CD4-positive, alpha-beta T cell treated with Interleukin-6 at 100 ng/mL for 8 hours (primary cell): ENCODE measurements around the gene DEDD2.

Experiments used
- DNase-seq: peaks from one replicate; pipeline ENCODE4 v3.0.0-alpha.2; 2020; ENCODE audit warnings: mixed read lengths, low spot score

The DEDD2 gene

GRCh38 chr19:42198676-42199439 is 18.6 kb downstream of the DEDD2 start:
- peak; percentile 86 for DNase-seq

GRCh38 chr19:42197375-42197817 is 20.1 kb downstream of the DEDD2 start:
- DNase-seq, result no peak

- DNase-seq, result no peak
Observed at GRCh38 chr19:42196011-42197001, 21.2 kb downstream of the DEDD2 start.

GRCh38 chr19:42193706-42194105 is 23.8 kb downstream of the DEDD2 start:
- no peak for DNase-seq

GRCh38 chr19:42193294-42193693 is 24.2 kb downstream of the DEDD2 start:
- no peak for DNase-seq

GRCh38 chr19:42191855-42192254 is 25.6 kb downstream of the DEDD2 start:
- DNase-seq, result no peak

- DNase-seq, result no peak
Observed at GRCh38 chr19:42191330-42191729, 26.1 kb downstream of the DEDD2 start.

GRCh38 chr19:42189133-42189532 is 28.3 kb downstream of the DEDD2 start:
- DNase-seq, result no peak

GRCh38 chr19:42188665-42189064 is 28.8 kb downstream of the DEDD2 start:
- DNase-seq, result no peak

- DNase-seq, result peak; percentile 63
Observed at GRCh38 chr19:42185277-42185676, 32.2 kb downstream of the DEDD2 start.

- peak; percentile 63 for DNase-seq
Observed at GRCh38 chr19:42184401-42184861, 33.0 kb downstream of the DEDD2 start.

- DNase-seq, result no peak
Observed at GRCh38 chr19:42178791-42179674, 38.4 kb downstream of the DEDD2 start.

- no peak for DNase-seq
Observed at GRCh38 chr19:42177686-42178019, 39.8 kb downstream of the DEDD2 start.

GRCh38 chr19:42176990-42177685 is 40.3 kb downstream of the DEDD2 start:
- DNase-seq, result peak; percentile 74

GRCh38 chr19:42176649-42176989 is 40.9 kb downstream of the DEDD2 start:
- DNase-seq, result no peak

GRCh38 chr19:42175952-42176648 is 41.4 kb downstream of the DEDD2 start:
- no peak for DNase-seq

- no peak for DNase-seq
Observed at GRCh38 chr19:42174958-42175734, 42.3 kb downstream of the DEDD2 start.

GRCh38 chr19:42174188-42174587 is 43.3 kb downstream of the DEDD2 start:
- DNase-seq, result no peak

GRCh38 chr19:42173695-42174094 is 43.8 kb downstream of the DEDD2 start:
- no peak for DNase-seq

GRCh38 chr19:42172261-42172660 is 45.2 kb downstream of the DEDD2 start:
- DNase-seq, result no peak
